DMS153 (cell line): ENCODE data around the gene XPR1.

Experiments used
- DNase-seq: peaks from one replicate; lab custom pipeline; 2025; lab: John Stamatoyannopoulos, UW

The XPR1 gene

DNA sequence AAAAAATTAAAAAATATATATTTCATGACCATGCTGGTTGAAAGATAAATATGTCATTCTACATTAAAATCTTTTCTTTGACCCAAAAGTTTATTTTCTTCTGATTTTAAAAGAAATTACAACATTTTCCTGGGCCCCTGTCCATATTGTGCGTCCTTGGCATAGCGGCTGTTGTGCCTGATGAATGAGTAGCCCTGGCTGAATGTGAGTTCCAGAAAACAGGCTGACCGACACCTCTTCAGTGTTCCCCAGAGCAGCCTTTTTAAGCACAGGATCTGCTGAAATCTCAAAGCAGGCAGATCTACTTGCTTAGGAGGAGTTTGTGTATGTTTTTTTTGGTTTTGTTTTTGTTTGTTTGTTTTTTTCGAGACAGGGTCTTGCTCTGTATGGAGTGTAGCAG lies 300.6 kb downstream of the XPR1 start:
- no peak for DNase-seq

DNA sequence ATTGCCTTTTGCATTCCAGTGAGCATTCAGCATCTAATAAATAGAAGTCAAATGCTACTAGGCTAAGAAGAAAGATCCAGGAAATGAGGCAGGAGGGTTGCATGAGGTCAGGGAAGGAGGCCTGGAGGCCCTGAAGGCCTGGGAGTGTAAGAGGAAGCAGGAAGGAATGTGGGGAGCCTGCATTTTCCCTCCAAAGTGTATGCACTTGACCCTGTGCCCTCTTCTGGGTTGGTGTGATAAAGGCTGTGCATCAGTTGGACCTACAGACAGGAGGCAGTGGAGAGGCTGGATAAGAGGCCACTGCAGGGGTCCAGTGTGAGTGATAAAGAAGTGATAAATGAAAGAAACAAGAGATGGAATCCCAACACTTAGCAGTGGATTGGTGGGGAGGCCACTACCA lies 301.3 kb downstream of the XPR1 start:
- no peak for DNase-seq

DNA sequence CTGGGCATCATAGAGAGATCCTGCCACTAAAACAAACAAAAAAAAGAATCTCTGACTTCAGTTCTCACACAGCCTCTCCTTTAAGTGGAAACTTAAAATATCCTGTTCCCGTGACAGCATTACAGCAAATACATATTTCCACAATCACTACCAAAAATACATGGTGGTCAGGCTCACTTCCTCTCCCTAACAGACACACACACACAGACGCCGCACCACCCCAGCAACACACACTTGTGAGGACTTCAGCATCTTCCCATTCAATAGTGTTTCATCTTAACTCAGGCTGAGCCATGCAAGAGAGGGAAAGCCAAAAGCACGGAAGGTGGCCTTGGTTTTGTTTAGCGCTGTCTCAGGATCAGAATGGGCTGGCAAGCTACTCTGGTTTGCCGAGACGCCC lies 302.7 kb downstream of the XPR1 start:
- DNase-seq: no peak

DNA sequence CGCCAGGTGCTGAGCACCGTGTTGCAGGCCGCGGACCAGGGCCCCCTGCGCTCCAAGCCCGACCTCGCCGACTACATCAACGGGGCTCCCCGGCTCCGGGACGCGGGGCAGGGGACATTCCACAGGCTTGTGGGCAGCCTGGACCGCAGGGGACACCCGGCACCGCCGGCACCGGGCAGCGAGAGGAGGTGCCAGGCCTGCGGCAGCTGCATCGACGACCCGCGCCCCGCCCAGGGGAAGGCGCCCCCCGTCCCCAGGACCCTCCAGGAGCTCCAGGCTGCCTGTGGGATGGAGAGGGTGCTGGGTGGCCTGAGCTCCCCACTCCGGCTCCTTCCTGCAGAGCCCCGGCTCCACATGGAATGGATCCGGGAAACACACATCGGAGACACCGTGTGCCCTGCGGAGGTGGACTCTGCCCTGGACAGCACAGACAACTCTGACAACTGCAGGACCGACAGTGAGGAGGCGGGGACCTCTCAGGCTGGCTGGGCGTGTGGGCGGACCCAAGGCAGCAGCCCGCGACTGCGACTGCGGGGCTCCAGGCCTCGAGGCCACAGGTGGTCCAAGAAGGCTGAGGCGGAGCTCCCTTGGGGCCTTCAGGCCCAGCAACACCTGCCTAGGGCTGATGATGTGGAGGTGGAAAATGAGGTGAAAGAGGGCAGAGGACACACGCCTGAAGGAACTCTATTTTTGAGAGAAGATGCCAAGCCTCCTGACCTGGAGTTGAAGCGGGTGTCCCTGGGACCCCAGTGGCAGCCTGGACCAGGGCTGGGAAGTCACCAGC lies 303.7 kb downstream of the XPR1 start:
- no peak for DNase-seq

DNA sequence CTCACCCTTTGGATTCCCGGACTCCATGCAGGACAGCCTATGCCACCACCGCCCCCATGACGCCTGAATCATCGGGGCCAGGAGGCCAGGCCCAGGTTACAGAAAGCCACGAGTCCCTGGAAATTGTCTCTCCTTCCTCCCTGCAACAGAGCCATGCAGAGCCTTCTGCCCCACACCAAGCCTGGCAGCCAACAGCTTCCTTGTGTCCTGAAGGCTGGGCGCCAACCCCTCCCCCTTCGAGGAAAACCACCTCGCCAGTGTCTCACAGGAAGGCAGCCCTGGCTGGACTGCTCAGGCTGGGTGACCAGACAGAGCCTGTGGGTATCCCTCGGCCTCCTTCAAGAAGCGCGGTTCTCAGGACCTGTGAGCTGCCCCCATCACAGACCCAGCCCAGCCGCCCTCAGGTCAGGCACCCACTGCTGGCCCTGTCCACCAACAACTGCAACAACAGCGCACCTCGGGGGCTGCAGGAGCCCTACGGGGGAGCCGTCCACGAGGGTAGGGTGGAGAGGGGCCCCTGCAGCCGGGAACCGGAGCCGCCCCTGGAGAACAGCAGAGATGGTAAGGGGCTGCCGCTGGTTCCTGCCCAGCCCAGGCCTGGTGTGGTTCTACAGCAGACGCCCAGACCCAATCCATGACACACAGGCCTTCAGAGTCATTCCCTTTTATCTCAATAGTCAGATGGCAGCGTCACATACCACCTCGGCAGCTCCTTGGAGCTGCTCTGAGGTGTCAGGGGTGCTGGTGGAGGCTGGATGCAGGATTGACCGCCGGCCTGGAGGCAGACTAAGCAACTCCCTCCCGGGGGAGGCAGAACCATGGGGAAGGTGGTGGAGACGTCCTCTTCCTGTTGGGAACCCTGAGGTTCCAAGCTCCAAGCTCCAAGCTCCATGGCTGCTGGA lies 304.5 kb downstream of the XPR1 start:
- no peak for DNase-seq

DNA sequence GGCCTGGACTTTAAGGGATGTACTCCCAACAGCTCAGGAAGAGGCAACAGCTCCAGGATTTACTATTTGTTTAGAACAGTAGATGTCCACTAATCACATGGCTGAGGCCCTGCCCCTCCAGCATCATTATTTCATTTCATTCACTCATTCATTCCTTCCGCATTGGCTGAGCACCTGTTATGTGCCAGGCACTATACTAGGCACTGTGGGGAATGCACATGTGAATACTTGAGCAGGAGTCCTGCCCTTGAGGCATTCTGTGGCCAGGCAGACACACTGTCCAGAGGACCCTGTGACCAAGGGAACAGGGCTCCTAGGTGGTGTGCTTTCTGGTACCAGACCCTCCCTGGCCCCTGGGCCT lies 305.2 kb downstream of the XPR1 start:
- DNase-seq: no peak

DNA sequence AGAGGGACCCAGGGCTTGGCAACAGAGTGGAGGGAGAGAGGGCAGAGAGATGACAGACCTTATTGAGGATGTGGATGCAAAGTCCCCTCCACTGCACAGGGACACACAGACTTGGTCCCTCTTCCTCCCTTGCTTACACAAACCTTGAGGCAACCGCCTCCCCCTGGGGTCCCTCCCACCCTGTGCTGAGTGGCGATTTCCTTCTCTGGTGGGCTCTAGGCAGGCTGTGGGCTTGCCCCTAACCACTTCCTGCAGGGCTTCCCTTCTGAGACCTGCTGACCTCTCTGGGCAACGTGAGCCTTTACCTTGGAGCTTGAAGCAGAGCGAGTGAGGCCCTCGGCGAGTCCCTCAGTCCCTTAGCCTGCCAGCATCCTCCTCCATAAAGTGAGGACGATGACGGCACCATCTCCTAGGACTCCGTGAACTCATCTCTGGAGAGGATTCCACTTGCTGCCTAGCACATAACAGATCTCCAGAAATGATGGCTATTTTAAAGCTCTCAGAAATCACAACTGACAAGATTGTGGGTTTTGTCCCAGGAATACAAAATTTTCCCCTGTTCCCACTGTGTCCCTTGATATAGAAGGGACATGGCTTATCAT lies 305.9 kb downstream of the XPR1 start:
- no peak for DNase-seq

DNA sequence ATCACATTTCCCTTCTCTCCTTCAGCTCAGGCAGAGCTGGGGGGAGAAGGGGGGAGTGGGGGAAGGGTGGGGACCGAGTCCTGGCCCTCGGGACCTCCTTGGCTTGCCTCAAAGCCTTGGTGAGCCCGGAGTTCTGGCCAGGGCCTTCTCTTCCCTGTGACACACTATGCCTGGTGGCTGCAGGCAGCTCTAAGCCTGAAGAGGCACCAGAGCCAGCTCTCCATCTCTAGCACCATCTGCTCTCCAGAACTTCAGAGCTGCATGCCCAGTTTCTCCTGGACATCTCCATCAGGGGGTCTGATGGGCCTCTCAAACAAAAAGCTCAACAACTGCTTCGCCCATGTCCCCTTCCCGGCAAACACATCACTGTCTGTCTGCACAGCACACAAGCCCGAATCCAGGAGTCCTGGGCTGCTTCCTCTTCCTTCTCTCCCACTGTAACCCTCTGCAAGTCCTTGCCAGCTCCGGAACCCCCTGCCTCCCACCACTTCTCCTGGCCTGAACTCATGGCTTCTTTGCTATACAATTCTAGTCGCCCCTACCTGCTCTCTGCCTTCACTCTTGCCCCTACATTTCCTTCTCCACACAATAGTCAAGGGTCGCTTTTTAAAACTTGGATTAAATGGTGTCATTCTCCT lies 307.4 kb downstream of the XPR1 start:
- DNase-seq: no peak

DNA sequence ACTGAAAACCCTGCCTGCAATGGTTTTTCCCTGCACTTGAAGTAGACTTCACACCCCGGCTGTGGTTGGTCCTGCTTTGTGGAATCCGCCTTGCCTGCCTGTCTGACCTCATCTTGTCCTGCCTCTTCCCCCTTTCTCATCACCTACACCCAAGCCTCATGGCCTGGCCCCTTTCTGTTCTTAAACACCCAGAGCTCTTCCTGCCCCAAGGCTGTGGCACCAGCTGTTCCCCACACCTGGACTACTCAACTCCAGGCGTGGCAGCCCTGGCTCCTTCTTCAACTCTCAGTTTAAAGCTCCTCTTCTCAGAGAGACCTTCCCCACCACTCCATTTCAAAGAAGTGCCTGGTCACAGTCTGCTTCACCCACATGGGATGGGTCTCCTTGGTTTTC lies 307.9 kb downstream of the XPR1 start:
- DNase-seq: no peak
